HG02973 (cell line): Measurements from ENCODE around the gene SAP25.
"Not testable (repeated sequence)": the region's sequence is repeated elsewhere in the genome, so short reads cannot be mapped to it uniquely, and the experiment has no call there.

Experiments used
- ATAC-seq: cut with Tn5 transposase; IDR thresholded peaks from one replicate; pipeline ENCODE4 v1.9.1; 2021; ENCODE audit warnings: moderate library complexity; ENCODE audit not compliant: unreplicated experiment

SAP25 gene

DNA sequence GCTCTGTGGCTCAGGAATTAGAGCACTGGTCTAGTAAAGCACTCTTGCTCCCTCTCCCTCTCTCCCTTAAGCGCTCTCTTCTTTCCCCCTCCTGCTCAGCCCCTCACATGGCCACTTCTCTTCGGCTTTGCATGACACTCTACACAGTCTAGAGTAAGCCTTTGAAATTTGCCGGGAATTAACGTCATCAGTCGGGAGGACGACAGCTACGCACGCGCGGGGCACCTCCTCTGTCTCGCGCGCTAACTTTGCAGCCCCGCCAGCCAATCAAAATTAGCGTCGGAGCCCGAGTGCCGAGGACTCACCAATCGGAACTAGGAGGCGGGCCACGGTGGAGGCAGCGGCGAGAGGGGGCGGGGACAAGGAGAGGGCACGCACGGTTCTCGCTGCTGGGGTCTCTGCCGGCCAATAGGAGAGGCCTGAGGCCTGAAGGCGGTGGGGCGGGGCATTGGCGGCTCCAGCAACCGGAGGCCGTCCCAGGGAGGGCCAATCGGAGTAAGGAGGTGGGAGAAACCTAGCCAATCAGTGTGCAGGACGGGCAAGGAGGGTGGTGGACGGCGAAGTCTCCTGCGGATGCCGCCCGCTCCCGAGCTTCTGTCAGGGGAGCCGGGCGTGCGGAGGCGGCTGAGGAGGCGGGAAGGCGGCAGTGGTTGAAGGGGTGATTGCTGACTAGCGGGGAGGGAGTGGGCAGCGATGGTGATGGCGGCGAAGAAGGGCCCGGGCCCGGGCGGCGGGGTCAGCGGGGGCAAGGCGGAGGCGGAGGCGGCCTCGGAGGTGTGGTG lies 34.9 kb downstream of the SAP25 start, which contains the start of gene AGFG2:
Gene AGFG2 (plus strand): TSS at position 550 of the 782 bp plus-strand sequence. CDS start 144 bp downstream, at position 694.
- peak; percentile 95 for ATAC-seq

DNA sequence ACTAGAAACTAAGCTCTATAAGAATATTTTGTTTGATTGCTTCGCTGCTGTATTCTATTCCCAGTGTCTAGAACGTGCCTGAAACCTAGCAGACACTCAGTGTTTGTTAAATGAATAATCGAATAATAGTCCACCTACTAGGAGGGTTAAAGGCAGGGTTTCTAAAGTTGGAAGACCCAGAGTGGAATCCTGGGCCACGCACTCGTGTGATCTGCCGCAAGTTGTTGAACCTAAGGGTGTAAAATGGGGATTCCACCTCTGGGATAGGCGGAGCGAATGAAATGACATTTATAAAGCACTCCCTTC lies 35.4 kb downstream of the SAP25 start:
- no peak for ATAC-seq

GRCh38 chr7:100536695-100537094 lies 37.0 kb downstream of the SAP25 start:
- ATAC-seq: not testable (repeated sequence)

- not testable (repeated sequence) for ATAC-seq
Measured at GRCh38 chr7:100535982-100536381, 37.7 kb downstream of the SAP25 start.

- ATAC-seq: no peak
Measured at GRCh38 chr7:100532165-100533022, 41.3 kb downstream of the SAP25 start.

DNA sequence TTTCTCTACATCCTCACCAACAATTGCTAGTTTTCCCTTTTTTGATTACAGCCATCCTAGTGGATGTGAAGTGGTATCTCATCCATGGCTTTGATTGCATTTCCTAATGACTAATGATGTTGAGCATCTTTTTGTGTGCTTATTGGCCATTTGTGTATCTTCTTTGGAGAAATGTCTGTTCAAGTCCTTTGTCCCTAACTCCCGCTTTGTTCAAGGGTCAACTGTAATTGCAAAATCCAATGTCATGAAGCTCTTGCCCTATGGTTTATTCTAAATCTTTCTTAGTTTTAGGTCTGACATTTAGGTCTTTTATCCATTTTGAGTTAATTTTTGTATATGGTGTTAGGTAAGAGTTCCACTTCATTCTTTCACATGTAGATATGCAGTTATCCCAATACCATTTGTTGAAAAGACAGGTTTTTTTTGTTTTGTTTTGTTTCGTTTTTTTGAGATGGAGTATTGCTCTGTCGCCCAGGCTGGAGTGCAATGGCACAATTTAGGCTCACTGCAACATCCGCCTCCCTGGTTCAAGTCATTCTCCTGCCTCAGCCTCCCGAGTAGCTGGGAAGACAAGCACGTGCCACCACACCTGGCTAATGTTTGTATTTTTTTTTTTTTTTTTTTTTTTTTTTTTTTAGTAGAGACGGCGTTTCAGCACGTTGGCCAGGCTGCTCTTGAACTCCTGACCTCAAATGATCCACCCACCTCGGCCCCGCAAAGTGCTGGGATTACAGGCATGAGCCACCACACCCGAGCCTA lies 45.4 kb downstream of the SAP25 start:
- ATAC-seq: not testable (repeated sequence)

GRCh38 chr7:100523192-100523591 lies 50.5 kb downstream of the SAP25 start:
- not testable (repeated sequence) for ATAC-seq
